GM03348 (cell line): Measurements from ENCODE around the gene GINS2.
A peak's percentile ranks its signal among the peaks of the same experiment; 100 is the strongest.

Source experiments
- DNase-seq: peaks from one replicate; pipeline ENCODE4 v3.0.0; 2012; ENCODE audit warnings: low spot score

GINS2 gene

GRCh38 chr16:85667841-85668413, 20.8 kb downstream of the GINS2 start:
- no peak for DNase-seq

DNA sequence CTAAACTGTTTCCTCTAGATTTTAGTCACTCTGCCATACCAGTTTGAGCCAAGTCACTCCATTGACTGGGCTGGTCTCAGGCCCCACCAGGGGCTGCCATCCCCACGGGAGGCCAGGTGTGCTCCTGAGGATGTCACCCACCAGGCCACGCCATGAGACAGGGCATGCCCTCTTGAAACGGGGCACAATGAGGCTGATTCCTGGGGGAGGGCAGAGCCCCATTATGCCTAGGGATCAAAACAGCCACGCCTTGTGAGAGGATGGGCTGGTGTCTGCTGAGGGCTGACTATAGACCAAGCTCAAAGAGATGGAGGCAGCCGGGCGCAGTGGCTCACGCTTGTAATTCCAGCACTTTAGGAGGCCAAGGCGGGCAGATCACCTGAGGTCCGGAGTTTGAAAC, 21.5 kb downstream of the GINS2 start:
- DNase-seq, result no peak

DNA sequence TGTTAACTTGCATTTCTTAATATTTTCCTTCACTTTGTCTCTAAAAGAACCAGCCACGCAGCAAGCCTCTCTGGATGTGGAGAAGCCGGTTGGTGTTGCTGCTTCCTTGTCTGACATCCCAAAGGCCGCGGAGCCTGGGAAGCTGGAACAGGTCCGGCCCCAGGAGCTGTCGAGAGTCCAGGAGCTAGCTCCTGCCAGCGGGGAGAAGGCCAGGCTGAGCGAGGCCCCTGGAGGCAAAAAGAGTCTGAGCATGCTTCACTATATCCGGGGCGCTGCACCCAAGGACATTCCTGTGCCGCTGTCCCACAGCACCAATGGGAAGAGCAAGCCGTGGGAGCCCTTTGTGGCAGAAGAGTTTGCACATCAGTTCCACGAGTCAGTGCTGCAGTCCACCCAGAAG, 22.8 kb downstream of the GINS2 start:
- no peak for DNase-seq

GRCh38 chr16:85665373-85665740, 23.4 kb downstream of the GINS2 start:
- DNase-seq, result no peak

DNA sequence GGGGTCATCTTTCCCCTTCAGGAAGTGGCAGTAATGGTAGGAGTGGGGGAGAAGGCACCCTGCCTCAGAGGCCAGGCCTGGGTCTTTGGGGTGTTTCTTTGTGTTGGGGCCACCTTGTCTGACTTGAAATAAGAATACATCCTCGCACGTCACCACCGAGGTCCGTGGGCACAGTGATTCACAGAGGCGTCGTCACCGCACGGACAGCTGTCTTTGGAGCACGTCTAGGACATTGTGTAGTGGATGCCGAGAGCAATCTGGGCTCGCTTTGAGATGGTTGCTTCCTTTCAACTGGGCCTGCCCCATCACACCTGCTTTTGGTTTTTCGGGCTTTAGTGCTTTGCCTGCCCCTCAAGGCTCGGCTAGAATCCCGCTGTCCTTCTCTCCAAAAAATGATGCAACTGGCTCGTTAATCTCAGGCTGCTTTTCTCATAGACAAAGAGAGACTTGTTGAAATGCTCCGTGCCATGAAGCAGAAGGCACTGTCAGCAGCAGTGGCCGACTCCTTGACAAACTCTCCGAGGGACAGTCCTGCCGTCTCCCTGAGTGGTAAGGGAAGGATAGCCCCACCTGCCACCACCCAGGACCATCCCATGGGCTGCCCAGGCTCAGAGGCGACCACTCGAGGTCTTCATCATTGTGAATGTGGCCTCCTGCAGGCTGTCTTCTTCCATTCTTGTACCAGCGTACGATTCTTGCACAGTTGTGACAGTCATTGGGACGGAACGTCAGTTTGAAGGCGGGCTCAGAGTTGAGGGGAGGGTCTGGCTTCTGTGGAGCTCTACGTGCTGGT, 24.0 kb downstream of the GINS2 start:
- DNase-seq, result no peak

DNA sequence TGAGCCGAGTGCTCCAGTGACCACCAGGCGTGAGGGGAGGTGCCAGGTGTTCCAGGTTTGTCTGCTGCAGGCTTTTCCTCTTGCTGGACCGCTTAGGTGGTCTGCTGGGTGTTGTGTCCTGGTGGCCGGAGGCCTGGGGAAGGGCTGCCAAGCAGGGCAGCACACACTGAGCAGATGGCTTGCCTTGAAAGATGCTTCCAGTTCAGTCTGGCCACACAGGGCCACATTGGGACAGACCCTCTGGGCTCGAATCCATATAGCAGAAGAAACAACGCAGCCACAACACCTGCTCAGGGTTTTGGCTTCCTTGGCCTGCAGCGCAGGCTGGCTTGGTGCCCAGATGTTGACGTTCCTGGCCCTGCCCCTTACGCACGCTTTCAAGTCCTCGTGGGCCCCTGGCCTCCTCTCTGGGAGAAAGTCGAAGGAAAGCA, 24.8 kb downstream of the GINS2 start:
- no peak for DNase-seq

DNA sequence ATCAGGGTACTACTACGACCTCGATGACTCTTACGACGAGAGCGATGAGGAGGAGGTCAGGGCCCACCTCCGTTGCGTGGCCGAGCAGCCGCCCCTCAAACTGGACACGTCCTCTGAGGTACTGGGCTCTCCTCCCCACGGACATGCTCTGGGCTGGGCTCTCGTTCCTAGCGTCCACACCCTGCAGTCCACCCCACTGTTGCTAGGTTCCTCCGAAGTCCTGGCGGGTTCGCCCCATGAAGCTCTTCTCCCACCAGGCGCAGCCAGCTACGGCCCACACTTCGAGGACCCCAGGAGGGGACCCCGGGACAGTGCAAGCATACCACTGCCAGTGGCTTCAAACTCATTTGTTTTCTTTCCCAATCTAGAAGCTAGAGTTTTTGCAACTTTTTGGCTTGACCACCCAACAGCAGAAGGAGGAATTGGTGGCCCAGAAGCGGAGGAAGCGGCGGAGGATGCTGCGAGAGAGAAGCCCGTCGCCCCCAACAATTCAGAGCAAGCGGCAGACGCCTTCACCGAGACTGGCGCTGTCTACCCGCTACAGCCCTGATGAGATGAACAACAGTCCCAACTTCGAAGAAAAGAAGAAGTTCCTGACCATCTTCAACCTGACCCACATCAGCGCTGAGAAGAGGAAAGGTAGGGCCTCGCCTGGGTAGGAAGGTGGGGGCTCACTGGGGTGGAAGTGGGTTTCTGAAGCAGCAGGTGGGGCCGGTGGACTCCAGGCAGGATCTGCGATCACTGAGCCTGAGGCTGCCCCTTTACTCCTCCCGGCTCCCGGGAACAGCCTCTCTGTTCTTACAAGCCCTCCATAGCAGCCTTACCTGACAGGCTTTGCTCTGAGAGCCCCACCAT, 25.6 kb downstream of the GINS2 start:
- no peak for DNase-seq

GRCh38 chr16:85662482-85662812, 26.3 kb downstream of the GINS2 start:
- DNase-seq, result no peak

DNA sequence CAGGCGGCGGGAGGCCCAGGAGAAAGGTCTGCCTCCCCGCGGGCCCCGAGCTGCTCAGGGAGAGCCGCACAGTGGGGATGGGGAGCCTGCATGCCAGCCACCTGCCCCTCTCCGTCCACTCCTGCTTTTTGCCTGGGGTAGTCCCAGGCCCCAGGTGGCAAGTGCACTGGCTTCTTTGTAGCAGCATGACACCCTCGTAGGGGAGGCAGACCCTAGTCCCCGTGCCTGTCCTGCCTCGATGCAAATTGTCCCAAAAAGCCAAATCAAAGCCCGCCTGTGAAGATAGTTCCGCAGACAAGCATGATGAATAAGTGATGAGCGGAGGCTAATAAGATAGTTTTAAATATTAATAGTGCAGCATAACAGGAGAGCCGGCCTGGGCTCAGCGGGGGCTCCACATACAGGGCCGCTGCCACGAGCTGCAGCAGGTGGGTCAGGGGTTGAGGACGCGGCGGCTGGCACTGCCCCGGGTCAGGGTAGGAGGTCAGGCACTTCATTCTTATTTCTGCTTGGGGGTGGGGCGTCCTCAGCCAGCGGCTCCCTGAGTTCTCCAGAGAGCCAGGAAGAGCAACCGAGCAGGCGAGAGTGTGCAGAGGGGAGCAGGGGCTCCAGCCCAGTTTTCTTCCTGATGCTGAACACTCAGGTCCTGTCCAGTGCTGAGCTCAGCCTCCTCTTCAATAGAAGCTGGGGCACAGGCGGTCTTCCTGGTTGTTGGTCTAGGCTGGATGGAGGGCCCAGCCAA, 26.8 kb downstream of the GINS2 start:
- DNase-seq, result no peak

DNA sequence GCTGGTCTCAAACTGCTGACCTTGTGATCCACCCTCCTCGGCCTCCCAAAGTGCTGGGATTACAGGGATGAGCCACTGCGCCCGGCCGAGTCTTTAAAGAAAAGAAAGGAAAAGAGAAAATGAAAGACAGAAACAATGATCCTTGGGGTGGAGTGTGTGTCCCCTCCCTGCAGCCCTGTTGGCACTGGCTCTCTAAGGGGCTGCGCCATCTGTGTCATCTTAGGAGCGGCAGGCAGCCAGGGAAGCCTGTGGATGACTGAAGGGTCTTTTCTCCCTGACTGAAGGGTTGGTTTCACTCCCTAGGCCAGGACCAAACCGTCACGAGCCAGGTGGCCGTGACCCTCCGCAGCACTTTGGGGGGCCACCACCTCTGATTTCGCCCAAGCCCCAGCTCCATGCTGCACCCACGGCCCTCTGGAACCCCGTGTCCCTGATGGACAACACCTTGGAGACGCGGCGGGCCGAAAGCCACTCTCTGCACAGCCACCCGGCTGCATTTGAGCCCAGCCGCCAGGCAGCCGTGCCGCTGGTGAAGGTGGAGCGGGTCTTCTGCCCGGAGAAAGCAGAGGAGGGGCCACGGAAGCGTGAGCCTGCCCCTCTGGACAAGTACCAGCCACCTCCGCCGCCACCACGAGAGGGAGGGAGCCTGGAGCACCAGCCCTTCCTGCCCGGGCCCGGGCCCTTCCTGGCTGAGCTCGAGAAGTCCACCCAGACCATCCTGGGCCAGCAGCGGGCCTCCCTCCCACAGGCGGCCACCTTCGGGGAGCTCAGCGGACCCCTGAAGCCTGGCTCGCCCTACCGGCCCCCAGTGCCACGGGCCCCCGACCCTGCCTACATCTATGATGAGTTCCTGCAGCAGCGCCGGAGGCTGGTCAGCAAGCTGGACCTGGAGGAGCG, 27.7 kb downstream of the GINS2 start:
- DNase-seq, result no peak

- DNase-seq, result peak; percentile 90
Measured at GRCh38 chr16:85659805-85660511, 28.8 kb downstream of the GINS2 start.

GRCh38 chr16:85659336-85659735, 29.4 kb downstream of the GINS2 start:
- no peak for DNase-seq

GRCh38 chr16:85658504-85659326, 30.0 kb downstream of the GINS2 start:
- no peak for DNase-seq

DNA sequence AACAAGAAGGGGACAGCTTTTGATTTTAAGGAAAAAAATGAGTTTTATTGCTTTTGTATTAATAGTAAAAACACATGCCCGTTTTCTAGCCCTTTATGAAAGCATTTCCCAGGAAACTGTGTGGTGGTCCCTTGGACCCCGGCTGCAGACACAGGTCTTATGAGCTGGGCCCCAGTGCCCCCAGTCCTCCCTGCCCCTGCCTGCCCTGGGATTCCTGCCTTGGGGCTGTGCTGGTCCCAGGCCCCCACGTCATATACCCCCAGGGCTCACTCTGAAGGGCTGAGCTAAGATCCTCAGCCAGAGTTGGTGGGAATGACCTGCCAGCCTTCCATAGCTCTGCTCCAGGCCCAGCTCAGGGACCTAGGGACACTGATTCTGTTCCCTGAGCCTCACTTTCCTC, 30.8 kb downstream of the GINS2 start:
- no peak for DNase-seq

- DNase-seq, result no peak
Measured at GRCh38 chr16:85657267-85657650, 31.5 kb downstream of the GINS2 start.

DNA sequence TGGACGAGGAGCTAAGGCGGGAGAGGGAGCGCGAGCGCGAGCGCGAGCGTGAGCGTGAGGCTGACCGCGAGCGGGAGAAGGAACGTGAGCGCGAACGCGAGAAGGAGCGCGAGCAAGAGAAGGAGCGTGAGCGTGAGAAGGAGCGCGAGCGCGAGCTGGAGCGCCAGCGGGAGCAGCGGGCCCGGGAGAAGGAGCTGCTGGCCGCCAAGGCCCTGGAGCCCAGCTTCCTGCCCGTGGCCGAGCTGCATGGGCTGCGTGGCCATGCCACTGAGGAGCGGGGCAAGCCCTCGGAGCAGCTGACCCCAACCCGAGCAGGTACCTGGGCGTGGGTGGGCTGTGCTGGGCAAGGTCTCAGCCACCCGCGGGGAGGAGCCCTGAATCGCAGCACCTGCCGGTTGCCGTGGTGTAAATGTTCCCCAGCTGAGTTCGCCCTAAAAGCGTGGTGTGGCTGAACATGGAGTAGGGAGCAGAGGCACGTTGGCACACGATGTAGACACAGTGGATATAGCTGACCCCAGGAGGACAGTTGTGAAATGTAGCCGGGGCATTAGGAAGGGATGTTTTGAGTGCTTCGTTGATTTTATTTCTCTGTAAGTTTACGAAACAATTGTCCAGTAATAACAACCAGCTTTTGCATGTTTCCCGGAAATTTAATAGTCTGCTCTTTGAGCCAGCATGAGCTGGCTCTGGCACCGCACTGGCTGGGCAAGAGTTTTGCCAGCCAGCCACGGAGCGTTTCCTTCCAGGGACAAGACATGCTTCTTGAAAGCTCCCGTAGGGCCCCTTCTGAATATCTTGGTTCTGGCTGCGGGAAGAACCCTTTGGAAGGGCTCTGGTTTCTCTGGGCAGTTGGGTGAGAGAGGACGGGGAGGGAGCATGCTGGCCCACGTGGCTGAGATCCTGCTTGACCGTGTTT, 32.1 kb downstream of the GINS2 start:
- DNase-seq, result no peak

- DNase-seq, result no peak
Measured at GRCh38 chr16:85655216-85656129, 33.3 kb downstream of the GINS2 start.
